GM10248 (cell line): ENCODE measurements around the gene KCNQ4.

ENCODE experiments used
- CTCF ChIA-PET: fragments of 300-600 bp; sonication (Branson Sonifier 250); formaldehyde crosslinking; extraction: SDS; loops from one replicate; lab custom pipeline; 2021; ENCODE audit warnings: antibody characterized with exemption; lab: Yijun Ruan, JAX
- POLR2A ChIA-PET: fragments of 350-650 bp; sonication (Branson Sonifier 250); formaldehyde crosslinking; extraction: SDS; loops from one replicate; lab custom pipeline; 2020; ENCODE audit warnings: antibody characterized with exemption; lab: Yijun Ruan, JAX
- DNase-seq: peaks from one replicate; pipeline ENCODE4 v3.0.0; 2012; ENCODE audit errors: extremely low spot score
- CTCF ChIP-seq: IDR thresholded peaks from 2 replicates; pipeline ENCODE4 v1.5.1; 2012; ENCODE audit warnings: mild to moderate bottlenecking, low read depth; ENCODE audit errors: extremely low read depth, missing control alignments, control extremely low read depth

Gene KCNQ4

GRCh38 chr1:40753142-40753882 is 30.3 kb upstream of the KCNQ4 start:
- CTCF ChIA-PET = interaction anchor here (1.1 to 15.4 kb wide), 5 partner anchors 11 to 198 kb away, joined by 3 to 232 read pairs (median 8); no protein-coding TSS in a partner anchor
- POLR2A ChIA-PET = no interaction called here

GRCh38 chr1:40754201-40754600 is 29.4 kb upstream of the KCNQ4 start:
- no peak for TF ChIP-seq CTCF
- DNase-seq = no peak
- ChIA-PET CTCF (interaction anchor here (1.1 to 15.4 kb wide), 6 partner anchors 10 to 197 kb away, joined by 3 to 232 read pairs (median 6); no protein-coding TSS in a partner anchor), POLR2A (interaction anchor here (0.5 to 0.6 kb wide), 2 partner anchors 15 to 368 kb away, joined by 3 read pairs; no protein-coding TSS in a partner anchor)

More at GRCh38 chr1:40753142-40753882, 30.3 kb upstream of the KCNQ4 start:
- TF ChIP-seq CTCF = no peak
- peak; percentile 62 for DNase-seq

- no peak for TF ChIP-seq CTCF
- DNase-seq = no peak
- POLR2A ChIA-PET = no interaction called here
- CTCF ChIA-PET = interaction anchor here (0.8 to 15.4 kb wide), 6 partner anchors 10 to 198 kb away, joined by 3 to 232 read pairs (median 3); no protein-coding TSS in a partner anchor
Measured at GRCh38 chr1:40755067-40755466, 28.5 kb upstream of the KCNQ4 start.

- TF ChIP-seq CTCF = no peak
- CTCF ChIA-PET = interaction anchor here (1.1 to 15.4 kb wide), 5 partner anchors 9 to 92 kb away, joined by 3 to 232 read pairs (median 11); no protein-coding TSS in a partner anchor
- no peak for DNase-seq
- POLR2A ChIA-PET = no interaction called here
Measured at GRCh38 chr1:40756523-40756922, 27.1 kb upstream of the KCNQ4 start.

- DNase-seq = no peak
- TF ChIP-seq CTCF = no peak
- ChIA-PET POLR2A (no interaction called here), CTCF (interaction anchor here (1.1 to 15.4 kb wide), 5 partner anchors 8 to 91 kb away, joined by 3 to 232 read pairs (median 11); no protein-coding TSS in a partner anchor)
Measured at GRCh38 chr1:40757084-40757483, 26.5 kb upstream of the KCNQ4 start.

- TF ChIP-seq CTCF = no peak
- CTCF ChIA-PET = interaction anchor here (1.2 to 15.4 kb wide), 3 partner anchors 10 to 16 kb away, joined by 3 to 232 read pairs (median 11); no protein-coding TSS in a partner anchor
- no peak for DNase-seq
- POLR2A ChIA-PET = no interaction called here
Measured at GRCh38 chr1:40758004-40758403, 25.6 kb upstream of the KCNQ4 start.
